ENCODE results near the gene DEUP1.

The DEUP1 gene

DNA sequence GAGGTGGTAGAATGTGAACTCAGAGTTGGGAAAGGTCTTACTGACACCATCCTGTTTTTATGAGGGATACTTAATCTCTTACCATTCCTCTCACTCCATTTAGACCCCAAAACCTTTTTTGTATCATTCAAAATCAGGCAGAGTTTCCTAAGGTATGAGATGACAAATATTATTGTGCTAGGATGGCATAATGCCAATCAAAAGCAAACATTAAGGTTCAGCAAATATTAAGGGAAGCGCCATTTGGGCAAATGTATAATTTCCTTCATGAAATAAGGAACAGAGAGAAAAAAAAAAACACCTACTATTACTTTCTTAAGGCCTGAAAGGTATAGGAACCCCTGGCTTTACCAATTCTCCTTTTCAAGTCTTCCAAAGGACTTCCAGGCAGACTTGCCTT, 150.2 kb downstream of the DEUP1 start:
- H4K20me1 ChIP-seq (ENCODE audit: insufficient read depth), result no peaks in the 10 kb centered on the region
- H3K27ac ChIP-seq, result no peak overlapping the region
- no peak overlapping the region for H3K4me3 ChIP-seq (IDR thresholded peaks at IDR 0.05; ENCODE audit: insufficient read depth, low read depth, low read length)
- H3K27me3 ChIP-seq (ENCODE audit: insufficient read depth, low read depth), result no peaks in the 10 kb centered on the region
- H2AFZ ChIP-seq (ENCODE audit: low read depth), result no peak overlapping the region
- no peak overlapping the region for H3K4me2 ChIP-seq
- no peak for TF ChIP-seq CTCF (conservative IDR thresholded peaks at IDR 0.05; ENCODE audit: low read depth, low read length)
- H3K79me2 ChIP-seq (ENCODE audit: insufficient read depth, low read depth), result no peaks in the 10 kb centered on the region
- H3K4me1 ChIP-seq (ENCODE audit: low read depth, poor library complexity, severe bottlenecking), result no peaks in the 10 kb centered on the region
- H3K36me3 ChIP-seq (ENCODE audit: insufficient read depth), result no peaks in the 10 kb centered on the region
- no peak overlapping the region for H3K9ac ChIP-seq

DNA sequence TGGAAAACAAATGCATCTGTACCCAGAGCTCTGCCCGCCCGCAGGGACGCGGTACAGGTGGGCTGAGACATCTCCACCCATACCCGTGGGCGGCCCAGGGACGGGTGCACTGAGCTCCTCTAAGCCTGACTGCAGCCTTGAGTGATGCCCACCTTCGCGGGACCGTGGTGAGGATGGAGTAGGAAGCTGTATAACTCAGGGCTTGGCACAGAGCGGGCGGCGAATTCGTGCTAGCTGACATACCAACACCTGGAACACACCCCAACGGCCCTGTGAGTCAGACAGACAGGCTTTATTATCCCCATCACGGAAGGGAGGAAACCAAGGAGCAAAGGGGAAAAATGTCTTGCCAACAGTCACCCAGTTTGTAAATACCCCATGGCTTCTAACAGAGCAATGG, 150.7 kb downstream of the DEUP1 start:
- H4K20me1 ChIP-seq (ENCODE audit: insufficient read depth), result no peaks in the 10 kb centered on the region
- H3K36me3 ChIP-seq (ENCODE audit: insufficient read depth), result no peaks in the 10 kb centered on the region
- no peak overlapping the region for H3K27ac ChIP-seq
- TF ChIP-seq CTCF (conservative IDR thresholded peaks at IDR 0.05; ENCODE audit: low read depth, low read length), result no peak
- H3K79me2 ChIP-seq (ENCODE audit: insufficient read depth, low read depth), result no peaks in the 10 kb centered on the region
- no peak overlapping the region for H3K4me3 ChIP-seq (IDR thresholded peaks at IDR 0.05; ENCODE audit: insufficient read depth, low read depth, low read length)
- no peaks in the 10 kb centered on the region for H3K4me1 ChIP-seq (ENCODE audit: low read depth, poor library complexity, severe bottlenecking)
- H3K27me3 ChIP-seq (ENCODE audit: insufficient read depth, low read depth), result no peaks in the 10 kb centered on the region
- no peak overlapping the region for H3K9ac ChIP-seq
- no peak overlapping the region for H2AFZ ChIP-seq (ENCODE audit: low read depth)
- no peak overlapping the region for H3K4me2 ChIP-seq

- no peak overlapping the region for H3K4me3 ChIP-seq (IDR thresholded peaks at IDR 0.05; ENCODE audit: insufficient read depth, low read depth, low read length)
- no peaks in the 10 kb centered on the region for H3K27me3 ChIP-seq (ENCODE audit: insufficient read depth, low read depth)
- TF ChIP-seq CTCF (conservative IDR thresholded peaks at IDR 0.05; ENCODE audit: low read depth, low read length), result no peak
- H3K9ac ChIP-seq, result no peak overlapping the region
- no peaks in the 10 kb centered on the region for H3K36me3 ChIP-seq (ENCODE audit: insufficient read depth)
- H3K27ac ChIP-seq, result no peak overlapping the region
- no peaks in the 10 kb centered on the region for H3K4me1 ChIP-seq (ENCODE audit: low read depth, poor library complexity, severe bottlenecking)
- H3K4me2 ChIP-seq, result no peak overlapping the region
- no peak overlapping the region for H2AFZ ChIP-seq (ENCODE audit: low read depth)
- no peaks in the 10 kb centered on the region for H3K79me2 ChIP-seq (ENCODE audit: insufficient read depth, low read depth)
- H4K20me1 ChIP-seq (ENCODE audit: insufficient read depth), result no peaks in the 10 kb centered on the region
Observed at GRCh38 chr11:93481696-93482095, 151.2 kb downstream of the DEUP1 start.

DNA sequence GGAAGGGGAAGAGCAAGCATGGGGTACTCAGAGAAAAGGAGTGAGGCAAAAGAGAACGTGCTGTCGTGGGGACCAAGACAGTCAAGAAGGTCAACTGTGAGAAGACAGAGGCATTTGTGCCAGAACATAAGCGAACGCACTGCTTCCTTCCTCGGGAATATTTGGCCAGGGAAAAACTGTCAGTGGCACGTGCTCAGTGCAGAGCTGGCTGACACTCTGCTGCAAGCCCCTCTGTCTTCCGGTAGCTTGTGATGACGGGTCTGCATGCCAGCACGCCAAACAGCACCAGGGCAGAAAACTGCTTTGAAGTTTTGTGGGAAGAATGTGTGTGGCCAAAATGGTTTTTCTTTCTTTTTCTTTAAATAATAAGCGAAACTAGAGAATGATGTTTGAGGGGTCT, 152.0 kb downstream of the DEUP1 start:
- no peaks in the 10 kb centered on the region for H3K4me1 ChIP-seq (ENCODE audit: low read depth, poor library complexity, severe bottlenecking)
- no peaks in the 10 kb centered on the region for H3K79me2 ChIP-seq (ENCODE audit: insufficient read depth, low read depth)
- no peaks in the 10 kb centered on the region for H4K20me1 ChIP-seq (ENCODE audit: insufficient read depth)
- H3K9ac ChIP-seq, result no peak overlapping the region
- no peak overlapping the region for H3K4me2 ChIP-seq
- H3K27me3 ChIP-seq (ENCODE audit: insufficient read depth, low read depth), result no peaks in the 10 kb centered on the region
- no peak overlapping the region for H3K4me3 ChIP-seq (IDR thresholded peaks at IDR 0.05; ENCODE audit: insufficient read depth, low read depth, low read length)
- H3K27ac ChIP-seq, result no peak overlapping the region
- no peak for TF ChIP-seq CTCF (conservative IDR thresholded peaks at IDR 0.05; ENCODE audit: low read depth, low read length)
- no peak overlapping the region for H2AFZ ChIP-seq (ENCODE audit: low read depth)
- no peaks in the 10 kb centered on the region for H3K36me3 ChIP-seq (ENCODE audit: insufficient read depth)

- H2AFZ ChIP-seq (ENCODE audit: low read depth), result no peak overlapping the region
- H3K4me3 ChIP-seq (IDR thresholded peaks at IDR 0.05; ENCODE audit: insufficient read depth, low read depth, low read length), result no peak overlapping the region
- H3K27ac ChIP-seq, result no peak overlapping the region
- H4K20me1 ChIP-seq (ENCODE audit: insufficient read depth), result no peaks in the 10 kb centered on the region
- H3K79me2 ChIP-seq (ENCODE audit: insufficient read depth, low read depth), result no peaks in the 10 kb centered on the region
- H3K9ac ChIP-seq, result no peak overlapping the region
- H3K36me3 ChIP-seq (ENCODE audit: insufficient read depth), result no peaks in the 10 kb centered on the region
- no peak for TF ChIP-seq CTCF (conservative IDR thresholded peaks at IDR 0.05; ENCODE audit: low read depth, low read length)
- H3K27me3 ChIP-seq (ENCODE audit: insufficient read depth, low read depth), result no peaks in the 10 kb centered on the region
- no peak overlapping the region for H3K4me2 ChIP-seq
- no peaks in the 10 kb centered on the region for H3K4me1 ChIP-seq (ENCODE audit: low read depth, poor library complexity, severe bottlenecking)
Observed at GRCh38 chr11:93484716-93485115, 154.2 kb downstream of the DEUP1 start.
